GM12873 (cell line): Measurements from ENCODE around the gene SNAI1.

Experiments used
- TF ChIP-seq, protein P1 (sequence below): IDR thresholded peaks from 2 replicates; pipeline ENCODE4 v1.5.1; 2012; ENCODE audit warnings: low read depth, mild to moderate bottlenecking, moderate library complexity, low read length, control low read depth; ENCODE audit not compliant: insufficient read depth; ENCODE audit errors: missing control alignments

SNAI1 gene

GRCh38 chr20:50032955-50033666 is 50.3 kb downstream of the SNAI1 start:
- TF ChIP-seq, protein P1, sequence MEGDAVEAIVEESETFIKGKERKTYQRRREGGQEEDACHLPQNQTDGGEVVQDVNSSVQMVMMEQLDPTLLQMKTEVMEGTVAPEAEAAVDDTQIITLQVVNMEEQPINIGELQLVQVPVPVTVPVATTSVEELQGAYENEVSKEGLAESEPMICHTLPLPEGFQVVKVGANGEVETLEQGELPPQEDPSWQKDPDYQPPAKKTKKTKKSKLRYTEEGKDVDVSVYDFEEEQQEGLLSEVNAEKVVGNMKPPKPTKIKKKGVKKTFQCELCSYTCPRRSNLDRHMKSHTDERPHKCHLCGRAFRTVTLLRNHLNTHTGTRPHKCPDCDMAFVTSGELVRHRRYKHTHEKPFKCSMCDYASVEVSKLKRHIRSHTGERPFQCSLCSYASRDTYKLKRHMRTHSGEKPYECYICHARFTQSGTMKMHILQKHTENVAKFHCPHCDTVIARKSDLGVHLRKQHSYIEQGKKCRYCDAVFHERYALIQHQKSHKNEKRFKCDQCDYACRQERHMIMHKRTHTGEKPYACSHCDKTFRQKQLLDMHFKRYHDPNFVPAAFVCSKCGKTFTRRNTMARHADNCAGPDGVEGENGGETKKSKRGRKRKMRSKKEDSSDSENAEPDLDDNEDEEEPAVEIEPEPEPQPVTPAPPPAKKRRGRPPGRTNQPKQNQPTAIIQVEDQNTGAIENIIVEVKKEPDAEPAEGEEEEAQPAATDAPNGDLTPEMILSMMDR, result no peak

GRCh38 chr20:50034567-50035180 is 51.9 kb downstream of the SNAI1 start:
- TF ChIP-seq, protein P1, result no peak

GRCh38 chr20:50036703-50037102 is 53.9 kb downstream of the SNAI1 start:
- TF ChIP-seq, protein P1, result no peak

DNA sequence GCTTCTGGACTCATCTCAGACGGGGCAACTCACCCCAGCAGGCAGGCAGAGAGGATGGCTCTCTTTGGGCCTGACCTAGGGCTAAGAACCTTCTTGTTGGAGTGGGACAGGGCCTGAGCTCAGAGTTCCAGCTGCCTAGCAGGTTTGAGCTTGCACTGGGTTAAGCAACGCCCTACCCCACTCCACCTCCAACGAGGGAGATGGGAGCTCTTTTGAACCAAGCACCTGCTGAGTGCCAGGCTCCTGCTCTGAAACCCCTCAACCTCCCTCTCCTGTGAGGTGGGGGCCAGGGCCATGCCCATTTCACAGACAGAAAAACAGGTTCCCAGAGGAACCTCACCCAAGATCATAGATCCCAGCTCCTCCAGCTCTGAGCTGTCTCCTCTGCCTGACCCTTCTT is 54.3 kb downstream of the SNAI1 start:
- TF ChIP-seq, protein P1, result no peak

DNA sequence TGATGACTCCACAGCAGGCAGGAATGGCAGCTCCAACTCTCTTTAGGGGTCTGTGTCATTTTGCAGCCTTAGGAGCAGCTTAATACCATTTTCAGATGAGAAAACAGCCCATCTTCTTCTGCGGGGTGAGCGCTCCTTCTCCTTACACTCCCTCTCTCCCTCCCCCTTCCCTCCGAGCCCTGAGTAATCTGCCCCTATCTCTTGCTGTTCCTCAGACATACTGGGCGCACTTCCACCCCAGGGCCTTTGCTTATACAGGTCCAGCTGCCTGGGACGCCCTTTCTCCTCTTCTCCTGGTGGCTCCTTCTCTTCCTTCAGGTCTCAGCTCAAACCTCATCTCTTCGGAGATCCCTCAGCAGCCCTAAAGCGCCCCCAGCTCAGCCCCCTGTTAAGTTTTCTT is 54.8 kb downstream of the SNAI1 start:
- TF ChIP-seq, protein P1, result no peak

- TF ChIP-seq, protein P1, result no peak
These were observed 55.4 kb downstream of the SNAI1 start for GRCh38 chr20:50038169-50038568.
